HCT116 (cell line): ENCODE results near the gene NOP16. TPM values are rescaled to one million over a fixed set of nuclear protein-coding genes. Genes with fewer than 3 reads are reported as not detected.

ENCODE experiments used
- ATAC-seq: fragments of 200-7000 bp; cut with Tn5 transposase; 2 replicates; pipeline ENCODE4 v1.9.1; 2020; ENCODE audit warnings: mild to moderate bottlenecking, moderate library complexity
- BruUV-seq: library from RNA; stranded (reverse); fragments of 400-500 nt; replicated peaks from 2 replicates; lab custom pipeline; 2021; lab: Mats Ljungman, UMichigan
- CTCF ChIA-PET: fragments of 300-600 bp; sonication (Branson Sonifier 250); formaldehyde crosslinking; loops from one replicate; lab custom pipeline; 2021; ENCODE audit warnings: antibody characterized with exemption; lab: Charles Lee
- POLR2A ChIA-PET: fragments of 300-600, 350-600 bp; sonication (Branson Sonifier 250); formaldehyde crosslinking; loops from one replicate; lab custom pipeline; 2021; ENCODE audit warnings: antibody characterized with exemption; lab: Charles Lee
- RAD21 ChIA-PET, 2 experiments: fragments of 300-600 bp; sonication (Branson Sonifier 250); formaldehyde crosslinking; loops; one replicate each; lab custom pipeline; 2023; ENCODE audit warnings: low total read pairs in 2 of 2; ENCODE audit not compliant: uncharacterized antibody in 2 of 2, unreplicated experiment in 2 of 2, low non-redundant PET in 1 of 2; lab: Charles Lee
- DNase-seq: peaks from one replicate; pipeline ENCODE4 v3.0.0-alpha.2; 2010; ENCODE audit warnings: low read depth, low spot score
- H2AFZ ChIP-seq: fragments of 200-600 bp; shearing (Covaris generic), sonication (generic); 2 replicates; pipeline ENCODE4 v1.6.1; 2017; ENCODE audit warnings: low read depth, mixed run types, mixed read lengths, antibody characterized with exemption, low read length; ENCODE audit not compliant: poor library complexity, severe bottlenecking
- H3K27ac ChIP-seq: 2 replicates; pipeline ENCODE4 v1.5.1; 2012; ENCODE audit warnings: low read depth, low read length
- H3K27me3 ChIP-seq: fragments of 200-600 bp; sonication (generic); 2 replicates; pipeline ENCODE4 v1.6.1; 2016; ENCODE audit warnings: mixed run types, low read length, mixed read lengths; ENCODE audit not compliant: insufficient read depth
- H3K36me3 ChIP-seq, 2 experiments: fragments of 200-500 bp in 1 of 2; fragments of 200-600 bp in 1 of 2; sonication (Bioruptor generic) in 1 of 2; sonication (generic) in 1 of 2; 2 replicates each; pipeline versions ENCODE4 v1.5.1 to v1.6.1; 2014 to 2016; ENCODE audit warnings: low read length in 2 of 2, inconsistent platforms in 1 of 2, mixed read lengths in 1 of 2, mixed run types in 1 of 2; ENCODE audit not compliant: insufficient read depth in 2 of 2, control insufficient read depth in 1 of 2
- H3K4me1 ChIP-seq, 2 experiments: fragments of 200-600 bp in 1 of 2; sonication (generic) in 1 of 2; 2 replicates each; pipeline versions ENCODE4 v1.5.1 to v1.6.1; 2012 to 2017; ENCODE audit warnings: low read length in 2 of 2, inconsistent platforms in 1 of 2, mild to moderate bottlenecking in 1 of 2, mixed read lengths in 1 of 2, mixed run types in 1 of 2, moderate library complexity in 1 of 2; ENCODE audit not compliant: insufficient read depth in 2 of 2, control insufficient read depth in 1 of 2
- H3K4me2 ChIP-seq: fragments of 200-600 bp; sonication (generic); 2 replicates; pipeline ENCODE4 v1.6.1; 2017; ENCODE audit warnings: mixed run types, low read length, mixed read lengths
- H3K4me3 ChIP-seq, 2 experiments: fragments of 200-600 bp in 1 of 2; sonication (generic) in 1 of 2; replicated peaks in 1 of 2; 2 replicates each; pipeline ENCODE4 v1.5.1; 2011 to 2016; ENCODE audit warnings: low read length in 2 of 2, control low read depth in 1 of 2, low read depth in 1 of 2, mild to moderate bottlenecking in 1 of 2, mixed read lengths in 1 of 2, mixed run types in 1 of 2
- H3K79me2 ChIP-seq: fragments of 200-600 bp; sonication (generic); 2 replicates; pipeline ENCODE4 v1.6.1; 2017; ENCODE audit warnings: mild to moderate bottlenecking, mixed run types, low read length, moderate library complexity, mixed read lengths; ENCODE audit not compliant: insufficient read depth
- H3K9ac ChIP-seq: fragments of 200-600 bp; sonication (generic); 2 replicates; pipeline ENCODE4 v1.6.1; 2016; ENCODE audit warnings: low read length, mixed read lengths
- H3K9me2 ChIP-seq: fragments of 200-600 bp; sonication (generic), shearing (Covaris generic); 2 replicates; pipeline ENCODE4 v1.6.1; 2017; ENCODE audit warnings: mixed run types, mild to moderate bottlenecking, moderate library complexity; ENCODE audit not compliant: insufficient read depth
- H3K9me3 ChIP-seq, 2 experiments: fragments of 200-500 bp in 1 of 2; fragments of 200-600 bp in 1 of 2; sonication (Bioruptor generic) in 1 of 2; sonication (generic) in 1 of 2; 2 replicates each; pipeline ENCODE4 v1.6.1; 2014 to 2017; ENCODE audit warnings: low read length in 2 of 2, mixed read lengths in 2 of 2, inconsistent platforms in 1 of 2, low read depth in 1 of 2, mild to moderate bottlenecking in 1 of 2, mixed run types in 1 of 2, moderate library complexity in 1 of 2; ENCODE audit not compliant: control insufficient read depth in 1 of 2, insufficient read depth in 1 of 2
- H4K20me1 ChIP-seq: fragments of 200-600 bp; sonication (generic), shearing (Covaris generic); 2 replicates; pipeline ENCODE4 v1.6.1; 2017; ENCODE audit warnings: mixed run types, mild to moderate bottlenecking, moderate library complexity; ENCODE audit not compliant: insufficient read depth
- CEBPB ChIP-seq: IDR thresholded peaks from 2 replicates; pipeline ENCODE4 v1.6.1; 2012; ENCODE audit warnings: low read depth
- ELF1 ChIP-seq: IDR thresholded peaks from 2 replicates; pipeline ENCODE4 v1.6.1; 2012; ENCODE audit warnings: low read depth, borderline replicate concordance
- EZH2 ChIP-seq: fragments of 200-600 bp; sonication (generic); IDR thresholded peaks from 2 replicates; pipeline ENCODE4 v1.6.1; 2017; ENCODE audit warnings: antibody characterized with exemption, mixed run types
- MAX ChIP-seq: IDR thresholded peaks from 2 replicates; pipeline ENCODE4 v1.6.1; 2012
- REST ChIP-seq: IDR thresholded peaks from 2 replicates; pipeline ENCODE4 v1.6.1; 2012; ENCODE audit warnings: low read depth
- SIN3A ChIP-seq: IDR thresholded peaks from 2 replicates; pipeline ENCODE4 v1.6.1; 2012; ENCODE audit warnings: low read depth
- SP1 ChIP-seq: IDR thresholded peaks from 2 replicates; pipeline ENCODE4 v1.6.1; 2012; ENCODE audit warnings: low read depth
- SRF ChIP-seq: IDR thresholded peaks from 2 replicates; pipeline ENCODE4 v1.6.1; 2012; ENCODE audit warnings: low read depth
- TCF7L2 ChIP-seq: IDR thresholded peaks from 2 replicates; pipeline ENCODE4 v1.7.0; 2011; ENCODE audit warnings: borderline replicate concordance, inconsistent platforms; ENCODE audit not compliant: insufficient read depth, insufficient read length; ENCODE audit errors: extremely low read depth
- ZBTB33 ChIP-seq: IDR thresholded peaks from 2 replicates; pipeline ENCODE4 v1.6.1; 2011; ENCODE audit warnings: mild to moderate bottlenecking, low read length, moderate library complexity; ENCODE audit not compliant: insufficient replicate concordance; ENCODE audit errors: extremely low read depth
- ZNF274 ChIP-seq: fragments of 200-500 bp; sonication (Bioruptor generic); IDR thresholded peaks from 2 replicates; pipeline ENCODE4 v1.6.1; 2014; ENCODE audit warnings: mild to moderate bottlenecking, low read depth, low read length, inconsistent platforms
- intact Hi-C: fragments of 100-400 bp; cut with micrococcal nuclease; formaldehyde crosslinking; loops from 2 replicates; pipeline ENCODE4 v1.10.0; 2022
- total RNA-seq: library from RNA; stranded (reverse); gene quantifications from one replicate; pipeline ENCODE4 v1.2.1, GENCODE V29; 2021; ENCODE audit not compliant: unreplicated experiment
- TF ChIP-seq, protein P1 (sequence below): IDR thresholded peaks from 2 replicates; pipeline ENCODE4 v1.6.1; 2012

NOP16 gene
- total RNA-seq, 1 experiment from 2014 or later, result 67.1 TPM

DNA sequence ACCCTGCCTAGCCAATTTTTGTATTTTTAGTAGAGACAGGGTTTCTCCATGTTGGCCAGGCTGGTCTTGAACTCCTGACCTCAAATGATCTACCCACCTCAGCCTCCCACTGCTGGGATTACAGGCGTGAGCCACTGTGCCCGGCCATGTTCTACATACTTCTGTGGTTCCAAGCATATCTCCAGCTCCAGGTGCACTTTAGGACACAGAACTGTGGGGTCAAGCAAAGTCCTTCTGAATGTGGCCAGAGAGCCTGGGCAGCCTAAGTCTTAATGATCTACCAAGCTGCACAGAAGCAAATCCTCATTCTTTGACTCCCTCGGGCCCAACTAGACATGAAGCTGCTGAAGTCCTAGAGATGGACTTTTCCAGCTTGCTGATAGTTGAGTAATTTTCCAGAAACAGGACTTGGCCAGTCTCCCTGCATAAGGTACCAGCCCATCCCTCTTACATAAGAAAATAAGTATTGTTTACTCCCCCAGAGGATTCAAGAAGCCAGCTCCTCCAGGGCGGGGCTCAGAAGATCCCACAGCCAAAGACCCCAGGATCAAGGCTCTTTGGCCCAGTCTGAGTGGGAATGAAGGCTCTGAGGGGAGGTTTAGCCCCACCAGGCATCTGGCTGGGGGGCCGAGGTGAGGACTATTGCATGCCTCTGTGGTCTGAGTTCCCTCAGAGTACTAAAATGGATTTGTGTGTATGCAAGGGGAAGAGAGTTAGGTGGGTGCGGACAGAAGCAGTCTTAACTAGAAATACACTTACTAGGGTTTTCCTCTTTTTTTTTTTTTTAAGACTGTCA is 19.3 kb upstream of the NOP16 start:
- H3K9me3 ChIP-seq, result no peaks in the 10 kb centered on the region
- no peak overlapping the region for H3K9ac ChIP-seq
- no peak overlapping the region for H3K27ac ChIP-seq
- H4K20me1 ChIP-seq, result no peaks in the 10 kb centered on the region
- intact Hi-C loops, result no loop called here
- H3K79me2 ChIP-seq, result peaks cover 2% of the 10 kb centered on the region; the same call in 1 of the 2 replicates
- CTCF ChIA-PET, result no interaction called here
- peaks cover 12 to 25% of the 10 kb centered on the region in 2 experiments; a peak in 3 of 4 replicates for H3K4me1 ChIP-seq
- DNase-seq (no peak), ATAC-seq (no peak)
- peaks cover 0 to 5% of the 10 kb centered on the region in 2 experiments; a peak in 3 of 4 replicates for H3K36me3 ChIP-seq
- BruUV-seq, result no TSS peak
- no peak for TF ChIP-seq CEBPB
- no peak for TF ChIP-seq TCF7L2
- TF ChIP-seq ELF1, result no peak
- no peak for TF ChIP-seq EZH2
- TF ChIP-seq ZBTB33, result no peak
- TF ChIP-seq SRF, result no peak
- TF ChIP-seq SIN3A, result no peak
- no peak for TF ChIP-seq MAX
- no peak for TF ChIP-seq REST
- no peak for TF ChIP-seq SP1
- no peak for TF ChIP-seq ZNF274
- TF ChIP-seq, protein P1, sequence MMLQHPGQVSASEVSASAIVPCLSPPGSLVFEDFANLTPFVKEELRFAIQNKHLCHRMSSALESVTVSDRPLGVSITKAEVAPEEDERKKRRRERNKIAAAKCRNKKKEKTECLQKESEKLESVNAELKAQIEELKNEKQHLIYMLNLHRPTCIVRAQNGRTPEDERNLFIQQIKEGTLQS, result no peak
- no peaks in the 10 kb centered on the region for H3K27me3 ChIP-seq
- RAD21 ChIA-PET, result interaction anchor here in 1 of 2 experiments (0.7 kb wide), 1 partner anchor 266 kb away, joined by 4 read pairs; no protein-coding TSS in a partner anchor
- H3K4me2 ChIP-seq, result no peak overlapping the region
- POLR2A ChIA-PET, result no interaction called here
- no peak overlapping the region for H2AFZ ChIP-seq
- H3K9me2 ChIP-seq, result no peaks in the 10 kb centered on the region
- H3K4me3 ChIP-seq, result no peak overlapping the region
